Liver (tissue), 9 donors: Measurements from ENCODE around the gene EFR3B. TPM values are rescaled to one million over a fixed set of nuclear protein-coding genes. Genes with fewer than 3 reads are reported as not detected.

Experiments used
- DNase-seq: peaks from one replicate; pipeline ENCODE4 v3.0.0-alpha.2; 2017; ENCODE audit warnings: low spot score
- H3K27ac ChIP-seq, 2 donors: one replicate each; pipeline ENCODE4 v1.7.0; 2013; ENCODE audit warnings: inconsistent platforms in 2 of 2, low read length in 2 of 2, control low read depth in 1 of 2, low read depth in 1 of 2, mild to moderate bottlenecking in 1 of 2
- H3K27me3 ChIP-seq, 4 donors: one replicate each; pipeline versions ENCODE4 v1.6.1 to v1.7.0; 2013; ENCODE audit warnings: low read length in 3 of 4, inconsistent platforms in 1 of 4, mild to moderate bottlenecking in 1 of 4, moderate library complexity in 1 of 4; ENCODE audit not compliant: control insufficient read depth in 4 of 4, insufficient read depth in 4 of 4
- H3K36me3 ChIP-seq, 4 donors: one replicate each; pipeline versions ENCODE4 v1.6.1 to v1.7.0; 2013; ENCODE audit warnings: low read length in 3 of 4, mild to moderate bottlenecking in 3 of 4, low read depth in 1 of 4, moderate library complexity in 1 of 4; ENCODE audit not compliant: control insufficient read depth in 4 of 4, insufficient read depth in 3 of 4
- H3K4me1 ChIP-seq, 4 donors: one replicate each; pipeline versions ENCODE4 v1.6.1 to v1.7.0; 2013; ENCODE audit warnings: low read length in 3 of 4, mild to moderate bottlenecking in 3 of 4, moderate library complexity in 1 of 4; ENCODE audit not compliant: control insufficient read depth in 4 of 4, insufficient read depth in 4 of 4
- H3K4me3 ChIP-seq, 3 donors: one replicate each; pipeline versions ENCODE4 v1.6.1 to v1.7.0; 2013; ENCODE audit warnings: low read length in 3 of 3, control low read depth in 1 of 3, low read depth in 1 of 3, mild to moderate bottlenecking in 1 of 3
- H3K9ac ChIP-seq, 2 donors: one replicate each; pipeline ENCODE4 v1.7.0; 2013; ENCODE audit warnings: low read length in 2 of 2, mild to moderate bottlenecking in 2 of 2, moderate library complexity in 2 of 2, control low read depth in 1 of 2, low read depth in 1 of 2
- H3K9me3 ChIP-seq, 4 donors: one replicate each; pipeline versions ENCODE4 v1.6.1 to v1.7.0; 2013; ENCODE audit warnings: low read length in 3 of 4; ENCODE audit not compliant: control insufficient read depth in 4 of 4
- EGR1 ChIP-seq, 2 donors: IDR thresholded peaks; 2 replicates each; pipeline ENCODE4 v1.6.1; 2016 to 2018; ENCODE audit warnings: antibody characterized with exemption in 2 of 2, low read depth in 2 of 2
- FOXA1 ChIP-seq: IDR thresholded peaks from 2 replicates; pipeline ENCODE4 v1.6.1; 2016; ENCODE audit warnings: antibody characterized with exemption
- FOXA2 ChIP-seq: IDR thresholded peaks from 2 replicates; pipeline ENCODE4 v1.6.1; 2016; ENCODE audit warnings: antibody characterized with exemption
- GABPA ChIP-seq, 2 donors: IDR thresholded peaks in 1 of 2; conservative IDR thresholded peaks in 1 of 2; 2 replicates each; pipeline ENCODE4 v1.6.1; 2016; ENCODE audit warnings: antibody characterized with exemption in 2 of 2, mild to moderate bottlenecking in 1 of 2, moderate library complexity in 1 of 2
- HNF4A ChIP-seq, 2 donors: conservative IDR thresholded peaks; 2 replicates each; pipeline ENCODE4 v1.6.1; 2016; ENCODE audit warnings: antibody characterized with exemption in 2 of 2, mild to moderate bottlenecking in 2 of 2
- HNF4G ChIP-seq: IDR thresholded peaks from 2 replicates; pipeline ENCODE4 v1.6.1; 2016; ENCODE audit warnings: antibody characterized with exemption
- NR2F2 ChIP-seq: IDR thresholded peaks from 2 replicates; pipeline ENCODE4 v1.6.1; 2016; ENCODE audit warnings: antibody characterized with exemption
- RAD21 ChIP-seq, 2 donors: IDR thresholded peaks; 2 replicates each; pipeline ENCODE4 v1.6.1; 2016; ENCODE audit warnings: antibody characterized with exemption in 2 of 2, mild to moderate bottlenecking in 2 of 2
- RXRA ChIP-seq, 2 donors: IDR thresholded peaks; 2 replicates each; pipeline ENCODE4 v1.6.1; 2017 to 2018; ENCODE audit warnings: antibody characterized with exemption in 2 of 2, mild to moderate bottlenecking in 1 of 2
- YY1 ChIP-seq: IDR thresholded peaks from 2 replicates; pipeline ENCODE4 v1.6.1; 2016; ENCODE audit warnings: antibody characterized with exemption, mild to moderate bottlenecking
- WGBS: extraction: QIAGEN DNeasy Blood & Tissue Kit; methylation state at CpG from one replicate; pipeline ENCODE4 v1.1.7; 2013; 5-methylcytosine and 5-hydroxymethylcytosine counted together
- polyA plus RNA-seq, 2 donors: library from polyadenylated mRNA; stranded (reverse) in 1 of 2; unstranded in 1 of 2; fragments of 200-250 nt in 1 of 2; fragments of >200 nt in 1 of 2; fragmentation: Nextera tagmentation in 1 of 2; extraction: Ambion mirVana in 1 of 2; gene quantifications; one replicate each; pipeline versions ENCODE4 v1.2.1 to v1.2.3, GENCODE V29; 2013 to 2015
- total RNA-seq, 2 donors: library from RNA; depleted of rRNA; stranded (reverse); fragments of >200 nt; gene quantifications; one replicate each; pipeline ENCODE4 v1.2.3, GENCODE V29; 2014
- TF ChIP-seq, protein P1 (sequence below): IDR thresholded peaks from 2 replicates; pipeline ENCODE4 v1.6.1; 2016; ENCODE audit warnings: antibody characterized with exemption, mild to moderate bottlenecking
- TF ChIP-seq, protein P2 (sequence below): IDR thresholded peaks from 2 replicates; pipeline ENCODE4 v1.6.1; 2016; ENCODE audit warnings: antibody characterized with exemption
- TF ChIP-seq, protein P3 (sequence below): IDR thresholded peaks from 2 replicates; pipeline ENCODE4 v1.6.1; 2016; ENCODE audit warnings: antibody characterized with exemption
- TF ChIP-seq, protein P4 (sequence below): fragments of 150-350 bp; IDR thresholded peaks from 2 replicates; pipeline ENCODE4 v1.5.1; 2017; ENCODE audit warnings: improper control_type of control experiment, low read depth, low read length; ENCODE audit not compliant: missing input control
- donor health status: healthy.
- donor health status: healthy.
- donor health status: healthy.
- donor health status: healthy.
- donor health status: healthy.

EFR3B gene
- total and polyA plus RNA-seq, 4 donors = 0.05 to 0.33 (median 0.23) TPM

DNA sequence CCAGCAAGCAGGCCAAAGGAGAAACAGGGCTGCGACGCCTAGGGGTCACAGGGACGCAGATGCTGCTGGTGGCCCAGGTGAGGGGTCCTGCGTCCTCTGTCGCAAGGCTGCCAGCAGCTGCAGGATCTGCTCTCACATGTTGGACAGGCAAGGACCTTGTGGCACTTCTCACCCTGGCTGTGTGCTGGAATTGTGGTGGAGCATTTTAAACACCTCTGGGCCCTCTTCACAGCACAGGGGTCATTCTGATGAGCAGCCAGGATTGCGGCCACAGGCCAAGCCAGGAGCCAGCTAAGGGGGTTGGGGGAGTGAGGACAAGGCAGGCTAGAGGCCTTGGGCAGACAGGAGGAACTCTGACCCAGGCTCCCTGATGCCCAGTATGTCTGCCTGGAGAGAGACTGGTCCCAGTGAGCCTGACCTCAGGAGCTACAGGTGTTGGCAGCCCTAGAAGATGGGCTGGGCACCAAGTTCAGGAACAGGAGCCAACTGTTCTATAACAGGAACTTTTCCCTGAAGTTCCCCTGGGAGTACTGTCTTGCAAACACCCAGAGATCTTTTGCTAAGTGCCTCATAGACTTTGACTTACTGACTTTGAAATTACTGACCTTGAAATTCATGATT, 40.2 kb downstream of the EFR3B start:
- Histone ChIP-seq H3K9me3 (no peaks in the 10 kb centered on the region), H3K4me3 (no peak overlapping the region), H3K36me3 (no peaks in the 10 kb centered on the region), H3K9ac (no peak overlapping the region), H3K4me1 (no peaks in the 10 kb centered on the region), H3K27ac (no peak overlapping the region), H3K27me3 (no peaks in the 10 kb centered on the region)
- TF ChIP-seq RAD21 (IDR thresholded peaks at IDR 0.05) = no peak
- no peak for TF ChIP-seq HNF4G
- no peak for TF ChIP-seq GABPA (IDR thresholded peaks at IDR 0.05 in 1 of 2, conservative IDR thresholded peaks at IDR 0.05 in 1 of 2)
- TF ChIP-seq YY1 = no peak
- TF ChIP-seq, protein P1, sequence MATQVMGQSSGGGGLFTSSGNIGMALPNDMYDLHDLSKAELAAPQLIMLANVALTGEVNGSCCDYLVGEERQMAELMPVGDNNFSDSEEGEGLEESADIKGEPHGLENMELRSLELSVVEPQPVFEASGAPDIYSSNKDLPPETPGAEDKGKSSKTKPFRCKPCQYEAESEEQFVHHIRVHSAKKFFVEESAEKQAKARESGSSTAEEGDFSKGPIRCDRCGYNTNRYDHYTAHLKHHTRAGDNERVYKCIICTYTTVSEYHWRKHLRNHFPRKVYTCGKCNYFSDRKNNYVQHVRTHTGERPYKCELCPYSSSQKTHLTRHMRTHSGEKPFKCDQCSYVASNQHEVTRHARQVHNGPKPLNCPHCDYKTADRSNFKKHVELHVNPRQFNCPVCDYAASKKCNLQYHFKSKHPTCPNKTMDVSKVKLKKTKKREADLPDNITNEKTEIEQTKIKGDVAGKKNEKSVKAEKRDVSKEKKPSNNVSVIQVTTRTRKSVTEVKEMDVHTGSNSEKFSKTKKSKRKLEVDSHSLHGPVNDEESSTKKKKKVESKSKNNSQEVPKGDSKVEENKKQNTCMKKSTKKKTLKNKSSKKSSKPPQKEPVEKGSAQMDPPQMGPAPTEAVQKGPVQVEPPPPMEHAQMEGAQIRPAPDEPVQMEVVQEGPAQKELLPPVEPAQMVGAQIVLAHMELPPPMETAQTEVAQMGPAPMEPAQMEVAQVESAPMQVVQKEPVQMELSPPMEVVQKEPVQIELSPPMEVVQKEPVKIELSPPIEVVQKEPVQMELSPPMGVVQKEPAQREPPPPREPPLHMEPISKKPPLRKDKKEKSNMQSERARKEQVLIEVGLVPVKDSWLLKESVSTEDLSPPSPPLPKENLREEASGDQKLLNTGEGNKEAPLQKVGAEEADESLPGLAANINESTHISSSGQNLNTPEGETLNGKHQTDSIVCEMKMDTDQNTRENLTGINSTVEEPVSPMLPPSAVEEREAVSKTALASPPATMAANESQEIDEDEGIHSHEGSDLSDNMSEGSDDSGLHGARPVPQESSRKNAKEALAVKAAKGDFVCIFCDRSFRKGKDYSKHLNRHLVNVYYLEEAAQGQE = no peak
- TF ChIP-seq RXRA (IDR thresholded peaks at IDR 0.05) = no peak
- TF ChIP-seq, protein P2, sequence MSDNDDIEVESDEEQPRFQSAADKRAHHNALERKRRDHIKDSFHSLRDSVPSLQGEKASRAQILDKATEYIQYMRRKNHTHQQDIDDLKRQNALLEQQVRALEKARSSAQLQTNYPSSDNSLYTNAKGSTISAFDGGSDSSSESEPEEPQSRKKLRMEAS = no peak
- TF ChIP-seq, protein P3, sequence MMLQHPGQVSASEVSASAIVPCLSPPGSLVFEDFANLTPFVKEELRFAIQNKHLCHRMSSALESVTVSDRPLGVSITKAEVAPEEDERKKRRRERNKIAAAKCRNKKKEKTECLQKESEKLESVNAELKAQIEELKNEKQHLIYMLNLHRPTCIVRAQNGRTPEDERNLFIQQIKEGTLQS = no peak
- TF ChIP-seq FOXA2 = no peak
- TF ChIP-seq, protein P4, sequence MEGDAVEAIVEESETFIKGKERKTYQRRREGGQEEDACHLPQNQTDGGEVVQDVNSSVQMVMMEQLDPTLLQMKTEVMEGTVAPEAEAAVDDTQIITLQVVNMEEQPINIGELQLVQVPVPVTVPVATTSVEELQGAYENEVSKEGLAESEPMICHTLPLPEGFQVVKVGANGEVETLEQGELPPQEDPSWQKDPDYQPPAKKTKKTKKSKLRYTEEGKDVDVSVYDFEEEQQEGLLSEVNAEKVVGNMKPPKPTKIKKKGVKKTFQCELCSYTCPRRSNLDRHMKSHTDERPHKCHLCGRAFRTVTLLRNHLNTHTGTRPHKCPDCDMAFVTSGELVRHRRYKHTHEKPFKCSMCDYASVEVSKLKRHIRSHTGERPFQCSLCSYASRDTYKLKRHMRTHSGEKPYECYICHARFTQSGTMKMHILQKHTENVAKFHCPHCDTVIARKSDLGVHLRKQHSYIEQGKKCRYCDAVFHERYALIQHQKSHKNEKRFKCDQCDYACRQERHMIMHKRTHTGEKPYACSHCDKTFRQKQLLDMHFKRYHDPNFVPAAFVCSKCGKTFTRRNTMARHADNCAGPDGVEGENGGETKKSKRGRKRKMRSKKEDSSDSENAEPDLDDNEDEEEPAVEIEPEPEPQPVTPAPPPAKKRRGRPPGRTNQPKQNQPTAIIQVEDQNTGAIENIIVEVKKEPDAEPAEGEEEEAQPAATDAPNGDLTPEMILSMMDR = no peak
- TF ChIP-seq EGR1 (IDR thresholded peaks at IDR 0.05; ENCODE audit: low read depth in 2 of 2) = no peak
- TF ChIP-seq HNF4A (conservative IDR thresholded peaks at IDR 0.05) = no peak
- TF ChIP-seq FOXA1 = no peak
- TF ChIP-seq NR2F2 = no peak
- WGBS = 90% methylated on average over 6 of the region's 6 CpGs
- DNase-seq = no peak

DNA sequence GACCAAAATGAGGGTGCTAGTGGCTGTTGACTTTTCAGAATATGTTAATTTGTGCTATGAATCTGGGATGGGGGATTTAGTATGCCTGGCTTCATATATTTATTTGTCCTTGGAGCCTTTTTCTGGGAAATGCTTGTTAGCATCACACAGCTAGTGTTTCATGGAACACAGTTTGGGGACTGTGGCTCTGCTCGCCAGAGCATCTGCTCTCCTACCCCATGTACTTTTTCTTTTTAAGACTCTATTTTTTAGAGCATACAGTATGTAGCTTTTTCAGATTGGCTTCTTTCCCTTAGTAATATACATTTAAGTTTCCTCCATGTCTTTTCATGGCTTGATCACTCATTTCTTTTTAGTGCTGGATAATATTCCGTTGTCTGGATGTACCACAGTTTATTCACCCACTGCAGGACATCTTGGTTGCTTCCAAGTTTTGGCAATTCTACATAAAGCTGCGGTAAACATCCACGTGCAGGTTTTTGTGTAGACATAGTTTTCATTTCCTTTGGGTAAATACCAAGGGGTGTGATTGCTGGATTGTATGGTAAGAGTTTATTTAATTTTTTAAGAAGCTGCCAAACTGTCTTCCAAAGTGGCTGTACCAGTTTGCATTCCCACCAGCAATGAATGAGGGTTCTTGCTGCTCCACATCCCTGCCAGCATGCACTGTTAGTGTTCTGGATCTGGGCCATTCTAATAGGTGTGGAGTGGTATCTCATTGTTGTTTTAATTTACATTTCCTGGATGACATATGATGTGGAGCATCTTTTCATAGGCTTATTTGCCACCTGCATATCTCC, 44.1 kb downstream of the EFR3B start:
- no peaks in the 10 kb centered on the region for H3K27me3 ChIP-seq
- H3K4me1 ChIP-seq = no peaks in the 10 kb centered on the region
- no peak overlapping the region for H3K27ac ChIP-seq
- H3K36me3 ChIP-seq = no peaks in the 10 kb centered on the region
- 94% methylated on average over 4 of the region's 4 CpGs for WGBS
- no peak overlapping the region for H3K4me3 ChIP-seq
- H3K9me3 ChIP-seq = no peaks in the 10 kb centered on the region
- TF ChIP-seq, protein P4 = no peak
- TF ChIP-seq HNF4A (conservative IDR thresholded peaks at IDR 0.05) (no peak), RAD21 (IDR thresholded peaks at IDR 0.05) (no peak)
- TF ChIP-seq, protein P2 = no peak
- H3K9ac ChIP-seq = no peak overlapping the region
- no peak for DNase-seq
